ENCODE results near the gene SETD6. TPM values are rescaled to one million over a fixed set of nuclear protein-coding genes. Genes with fewer than 3 reads are reported as not detected.

SETD6 gene
- total RNA-seq, 4 donors from 2014 or later = 16.0 to 37.2 (median 19.0) TPM

- no peak for TF ChIP-seq CTCF (IDR thresholded peaks at IDR 0.05)
- no peak for DNase-seq (ENCODE audit: low spot score)
These were observed 6.6 kb upstream of the SETD6 start for GRCh38 chr16:58508671-58509251.

GRCh38 chr16:58509256-58510096 is 5.8 kb upstream of the SETD6 start:
- ATAC-seq (ENCODE audit: low FRiP score) (no peak), DNase-seq (ENCODE audit: low spot score) (no peak)
- no peak for TF ChIP-seq CTCF (IDR thresholded peaks at IDR 0.05)

More at GRCh38 chr16:58508671-58509251, 6.6 kb upstream of the SETD6 start:
- no peak for ATAC-seq (ENCODE audit: low FRiP score)

GRCh38 chr16:58510097-58510775 is 5.1 kb upstream of the SETD6 start:
- no peak for DNase-seq (ENCODE audit: low spot score)
- ATAC-seq (ENCODE audit: low FRiP score) = no peak

GRCh38 chr16:58510776-58511628 is 4.3 kb upstream of the SETD6 start:
- ATAC-seq (ENCODE audit: low FRiP score) (no peak), DNase-seq (ENCODE audit: low spot score) (no peak)
- no peak for TF ChIP-seq CTCF (IDR thresholded peaks at IDR 0.05)

More at GRCh38 chr16:58510097-58510775, 5.1 kb upstream of the SETD6 start:
- TF ChIP-seq CTCF (IDR thresholded peaks at IDR 0.05) = no peak

GRCh38 chr16:58511933-58512815 is 3.1 kb upstream of the SETD6 start:
- DNase-seq (ENCODE audit: low spot score) (peak; percentile 81), ATAC-seq (ENCODE audit: low FRiP score) (no peak)
- peak in 1 of 3 donors; percentile 14 for TF ChIP-seq CTCF (IDR thresholded peaks at IDR 0.05)

GRCh38 chr16:58513874-58514273 is 1.4 kb upstream of the SETD6 start:
- no peak for ATAC-seq (ENCODE audit: low FRiP score)
- TF ChIP-seq CTCF (IDR thresholded peaks at IDR 0.05) = no peak
- DNase-seq (ENCODE audit: low spot score) = no peak
